Cardiac muscle cell (in vitro differentiated cells and primary cell): ENCODE data around the gene TSPY2. TPM values are rescaled to one million over a fixed set of nuclear protein-coding genes. Genes with fewer than 3 reads are reported as not detected.
"Not testable (repeated sequence)": the region's sequence is repeated elsewhere in the genome, so short reads cannot be mapped to it uniquely, and the experiment has no call there.

Experiments
- DNase-seq, 2 donors: peaks; one replicate each; pipeline versions ENCODE4 v3.0.0 to v3.0.0-alpha.2; 2010 to 2017; ENCODE audit warnings: low read depth in 1 of 2, low spot score in 1 of 2
- H3K27ac ChIP-seq: fragments of 200-600 bp; sonication (generic); 2 replicates; pipeline ENCODE4 v1.5.1; 2016
- H3K27me3 ChIP-seq: fragments of 200-600 bp; sonication (generic); 2 replicates; pipeline ENCODE4 v1.6.0; 2016; ENCODE audit warnings: control low read depth
- H3K36me3 ChIP-seq: fragments of 200-600 bp; sonication (generic); 2 replicates; pipeline ENCODE4 v1.5.1; 2016; ENCODE audit warnings: control low read depth
- H3K4me1 ChIP-seq: fragments of 200-600 bp; sonication (generic); 2 replicates; pipeline ENCODE4 v1.8.1; 2017; ENCODE audit warnings: low read depth, mild to moderate bottlenecking, mixed run types
- H3K4me3 ChIP-seq: fragments of 200-600 bp; sonication (generic); 2 replicates; pipeline ENCODE4 v1.5.1; 2016; ENCODE audit warnings: mild to moderate bottlenecking
- H3K9me3 ChIP-seq: fragments of 200-600 bp; sonication (generic); 2 replicates; pipeline ENCODE4 v1.5.1; 2017; ENCODE audit warnings: low read depth, mild to moderate bottlenecking, control low read depth
- polyA plus RNA-seq: library from polyadenylated mRNA; unstranded; fragments of >200 nt; fragmentation: Nextera tagmentation; extraction: Ambion mirVana; gene quantifications from 2 replicates; pipeline ENCODE4 v1.2.1, GENCODE V29; 2016
- total RNA-seq: library from RNA; depleted of rRNA; stranded (reverse); fragments of >200 nt; gene quantifications from 2 replicates; pipeline ENCODE4 v1.2.3, GENCODE V29; 2016

Gene TSPY2
- total RNA-seq (not detected in 2 replicates), polyA plus RNA-seq (not detected in 2 replicates)

GRCh38 chrY:6245923-6246322 lies at the start of gene TSPY2:
Gene TSPY2 (plus strand): TSS chrY:6246223. CDS start chrY:6246269, 46 bp downstream.
- H3K27ac ChIP-seq, H3K4me3 ChIP-seq, H3K27me3 ChIP-seq, H3K9me3 ChIP-seq, DNase-seq, H3K4me1 ChIP-seq, H3K36me3 ChIP-seq: not testable (repeated sequence)

GRCh38 chrY:6209565-6209964 lies 36.5 kb upstream of the TSPY2 start:
- not testable (repeated sequence) for H3K4me1 ChIP-seq, H3K9me3 ChIP-seq, H3K36me3 ChIP-seq, DNase-seq, H3K27me3 ChIP-seq, H3K4me3 ChIP-seq, H3K27ac ChIP-seq

DNA sequence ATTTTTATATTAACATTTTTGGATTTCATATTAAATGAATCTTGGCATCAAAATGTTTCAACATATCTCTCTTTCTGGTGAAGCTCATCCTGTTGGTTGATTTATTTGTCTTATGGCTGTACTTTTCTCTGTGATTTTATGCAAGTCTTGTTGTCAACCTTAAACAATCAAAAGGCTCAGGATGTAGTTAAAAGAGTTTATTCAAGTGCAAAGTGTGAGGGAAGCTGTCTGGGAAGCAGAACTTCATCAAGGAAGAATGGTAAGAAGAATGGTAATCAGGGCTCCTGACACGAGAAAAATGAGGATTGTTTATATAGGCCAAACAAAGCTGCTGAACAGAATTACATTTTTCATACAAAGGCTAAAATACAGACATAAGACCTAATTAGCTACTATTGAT lies 29.0 kb upstream of the TSPY2 start:
- not testable (repeated sequence) for H3K4me1 ChIP-seq, DNase-seq, H3K27ac ChIP-seq, H3K36me3 ChIP-seq, H3K9me3 ChIP-seq, H3K27me3 ChIP-seq, H3K4me3 ChIP-seq

DNA sequence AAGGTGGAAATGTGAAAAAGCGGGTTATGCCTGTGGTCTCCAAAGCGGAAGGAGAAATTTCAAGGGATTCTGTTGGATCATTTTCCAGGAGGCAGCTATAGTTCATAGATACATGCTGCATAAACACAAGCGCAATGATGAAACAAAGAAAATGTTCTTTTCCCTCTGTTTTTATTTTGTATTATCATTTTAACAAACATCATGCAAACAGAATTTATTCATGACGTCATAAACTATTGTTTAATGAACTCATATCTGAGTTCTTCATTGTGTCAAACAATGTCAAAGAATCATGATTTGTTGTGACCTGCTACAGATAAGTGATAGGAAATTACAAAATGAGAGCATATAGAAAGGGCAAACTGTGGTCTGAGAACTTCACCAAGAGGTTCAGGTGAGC lies 23.8 kb downstream of the TSPY2 start:
- H3K4me3 ChIP-seq, H3K4me1 ChIP-seq, H3K27me3 ChIP-seq, H3K9me3 ChIP-seq, DNase-seq, H3K27ac ChIP-seq, H3K36me3 ChIP-seq: not testable (repeated sequence)
